Ovary (tissue), 3 donors: ENCODE results near the gene ACAP2.

Experiments used
- EP300 ChIP-seq: sonication (generic); formaldehyde crosslinking; IDR thresholded peaks from one replicate; pipeline ENCODE4 v1.6.1; 2017; ENCODE audit warnings: antibody characterized with exemption
- TF ChIP-seq, protein P1 (sequence below), 3 donors: fragments of 450-650 bp in 2 of 3; fragments of 200-600 bp in 1 of 3; IDR thresholded peaks; one replicate each; pipeline versions ENCODE4 v1.5.1 to v1.8.0; 2016 to 2022; ENCODE audit warnings: antibody characterized with exemption in 3 of 3, mild to moderate bottlenecking in 1 of 3
- donor health status: DM: no; HTN: no; CAD: no.

DNA sequence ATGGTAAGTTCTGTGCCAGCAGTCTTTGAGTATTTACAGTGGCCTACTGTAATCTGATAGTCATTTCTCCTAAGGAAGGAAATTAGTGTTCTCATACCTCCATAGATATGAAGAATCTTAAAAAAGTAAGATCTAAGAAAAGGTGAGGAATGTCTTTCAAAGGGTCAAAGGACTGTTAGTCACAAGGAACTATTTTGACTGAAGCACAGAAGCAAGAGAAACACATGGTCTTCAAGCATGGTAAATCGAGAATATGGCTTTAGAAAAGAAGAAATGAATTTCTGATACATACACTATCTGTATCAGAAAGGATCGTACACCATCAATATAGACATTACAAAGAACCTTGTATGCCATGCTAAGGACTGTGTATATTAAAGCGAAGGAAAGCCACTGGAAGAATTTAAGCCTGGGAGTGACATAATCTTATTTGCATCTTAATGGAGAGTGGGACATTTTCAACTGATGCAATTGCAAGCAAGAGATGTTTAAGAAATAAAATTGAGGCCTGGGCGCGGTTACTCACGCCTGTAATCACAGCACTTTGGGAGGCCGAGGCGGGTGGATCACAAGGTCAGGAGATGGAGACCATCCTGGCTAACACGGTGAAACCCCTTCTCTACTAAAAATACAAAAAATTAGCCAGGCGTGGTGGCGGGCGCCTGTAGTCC lies 5.5 kb upstream of the ACAP2 start:
- TF ChIP-seq, protein P1, sequence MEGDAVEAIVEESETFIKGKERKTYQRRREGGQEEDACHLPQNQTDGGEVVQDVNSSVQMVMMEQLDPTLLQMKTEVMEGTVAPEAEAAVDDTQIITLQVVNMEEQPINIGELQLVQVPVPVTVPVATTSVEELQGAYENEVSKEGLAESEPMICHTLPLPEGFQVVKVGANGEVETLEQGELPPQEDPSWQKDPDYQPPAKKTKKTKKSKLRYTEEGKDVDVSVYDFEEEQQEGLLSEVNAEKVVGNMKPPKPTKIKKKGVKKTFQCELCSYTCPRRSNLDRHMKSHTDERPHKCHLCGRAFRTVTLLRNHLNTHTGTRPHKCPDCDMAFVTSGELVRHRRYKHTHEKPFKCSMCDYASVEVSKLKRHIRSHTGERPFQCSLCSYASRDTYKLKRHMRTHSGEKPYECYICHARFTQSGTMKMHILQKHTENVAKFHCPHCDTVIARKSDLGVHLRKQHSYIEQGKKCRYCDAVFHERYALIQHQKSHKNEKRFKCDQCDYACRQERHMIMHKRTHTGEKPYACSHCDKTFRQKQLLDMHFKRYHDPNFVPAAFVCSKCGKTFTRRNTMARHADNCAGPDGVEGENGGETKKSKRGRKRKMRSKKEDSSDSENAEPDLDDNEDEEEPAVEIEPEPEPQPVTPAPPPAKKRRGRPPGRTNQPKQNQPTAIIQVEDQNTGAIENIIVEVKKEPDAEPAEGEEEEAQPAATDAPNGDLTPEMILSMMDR (IDR thresholded peaks at IDR 0.05) = no peak
- no peak for TF ChIP-seq EP300
